Measurements from ENCODE around the gene MANF.

DNA sequence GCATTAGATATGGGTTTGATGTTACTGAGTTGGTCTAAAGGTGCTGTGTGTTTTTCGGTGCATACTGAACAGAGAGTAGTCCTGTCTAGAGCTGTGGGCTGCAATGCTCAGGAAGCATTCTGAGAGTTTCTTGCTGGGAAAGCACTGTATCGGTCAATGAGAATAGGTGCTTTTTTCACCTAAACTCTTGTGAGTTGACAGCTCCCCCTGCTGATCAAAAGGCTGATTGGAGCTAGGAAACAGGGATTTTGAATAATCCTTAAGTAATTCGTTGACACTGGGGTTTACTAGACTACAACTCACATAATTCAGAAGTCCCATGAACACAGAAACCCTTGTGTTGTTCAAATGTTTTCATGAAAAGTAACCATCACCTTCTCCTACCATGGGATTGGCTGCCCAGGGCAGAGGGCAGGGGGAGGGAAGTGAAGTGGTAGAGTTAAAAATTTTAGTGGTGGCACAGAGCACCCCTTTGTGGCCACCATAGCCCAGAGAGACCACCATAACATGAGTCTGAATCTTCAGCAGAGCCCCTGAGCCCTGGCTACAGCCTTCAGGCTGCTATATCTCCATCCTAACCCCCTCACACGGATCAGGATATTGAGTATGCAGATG is 13.0 kb upstream of the MANF start:
- TF ChIP-seq, protein P1, sequence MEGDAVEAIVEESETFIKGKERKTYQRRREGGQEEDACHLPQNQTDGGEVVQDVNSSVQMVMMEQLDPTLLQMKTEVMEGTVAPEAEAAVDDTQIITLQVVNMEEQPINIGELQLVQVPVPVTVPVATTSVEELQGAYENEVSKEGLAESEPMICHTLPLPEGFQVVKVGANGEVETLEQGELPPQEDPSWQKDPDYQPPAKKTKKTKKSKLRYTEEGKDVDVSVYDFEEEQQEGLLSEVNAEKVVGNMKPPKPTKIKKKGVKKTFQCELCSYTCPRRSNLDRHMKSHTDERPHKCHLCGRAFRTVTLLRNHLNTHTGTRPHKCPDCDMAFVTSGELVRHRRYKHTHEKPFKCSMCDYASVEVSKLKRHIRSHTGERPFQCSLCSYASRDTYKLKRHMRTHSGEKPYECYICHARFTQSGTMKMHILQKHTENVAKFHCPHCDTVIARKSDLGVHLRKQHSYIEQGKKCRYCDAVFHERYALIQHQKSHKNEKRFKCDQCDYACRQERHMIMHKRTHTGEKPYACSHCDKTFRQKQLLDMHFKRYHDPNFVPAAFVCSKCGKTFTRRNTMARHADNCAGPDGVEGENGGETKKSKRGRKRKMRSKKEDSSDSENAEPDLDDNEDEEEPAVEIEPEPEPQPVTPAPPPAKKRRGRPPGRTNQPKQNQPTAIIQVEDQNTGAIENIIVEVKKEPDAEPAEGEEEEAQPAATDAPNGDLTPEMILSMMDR (IDR thresholded peaks at IDR 0.05) = peak; percentile 32 to 61 (median 46)
- TF ChIP-seq POLR2A (IDR thresholded peaks at IDR 0.05) = no peak

All from tibial nerve (tissue), 3 donors.